Stimulated activated CD8-positive, alpha-beta memory T cell treated with anti-CD3 and anti-CD28 coated beads, Interleukin-4, amount 100 ng/mL, for 48 hours (primary cell): Measurements from ENCODE around the gene TMEM41B.
"Not testable (repeated sequence)": the region's sequence is repeated elsewhere in the genome, so short reads cannot be mapped to it uniquely, and the experiment has no call there.

Experiments used
- DNase-seq: peaks from one replicate; pipeline ENCODE4 v3.0.0-alpha.2; 2020

The TMEM41B gene

GRCh38 chr11:9258279-9258678 lies 56.1 kb downstream of the TMEM41B start:
- not testable (repeated sequence) for DNase-seq

- DNase-seq: no peak
Measured at GRCh38 chr11:9254416-9254815, 60.0 kb downstream of the TMEM41B start.

- DNase-seq: no peak
Measured at GRCh38 chr11:9253086-9253485, 61.3 kb downstream of the TMEM41B start.

- no peak for DNase-seq
Measured at GRCh38 chr11:9251311-9251710, 63.1 kb downstream of the TMEM41B start.

- DNase-seq: peak; percentile 46
Measured at GRCh38 chr11:9250139-9250582, 64.2 kb downstream of the TMEM41B start.

GRCh38 chr11:9249252-9249651 lies 65.1 kb downstream of the TMEM41B start:
- DNase-seq: no peak

- DNase-seq: no peak
Measured at GRCh38 chr11:9247863-9248262, 66.5 kb downstream of the TMEM41B start.

GRCh38 chr11:9236242-9236641 lies 78.2 kb downstream of the TMEM41B start:
- DNase-seq: not testable (repeated sequence)

- no peak for DNase-seq
Measured at GRCh38 chr11:9232482-9232881, 81.9 kb downstream of the TMEM41B start.

- no peak for DNase-seq
Measured at GRCh38 chr11:9231848-9232177, 82.6 kb downstream of the TMEM41B start.
